Vagina (tissue), 2 donors: ENCODE results near the gene LY6G6D. TPM values are rescaled to one million over a fixed set of nuclear protein-coding genes. Genes with fewer than 3 reads are reported as not detected.

Experiments used
- DNase-seq, 2 donors: peaks; one replicate each; pipeline ENCODE4 v3.0.0-alpha.2; 2017; ENCODE audit errors: extremely low spot score in 2 of 2
- H3K27ac ChIP-seq: fragments of 200-600 bp; sonication (generic); one replicate; pipeline ENCODE4 v1.5.1; 2019
- H3K27me3 ChIP-seq: fragments of 200-600 bp; sonication (generic); one replicate; pipeline ENCODE4 v1.5.1; 2019
- H3K36me3 ChIP-seq, 2 donors: fragments of 200-600 bp; sonication (generic); one replicate each; pipeline ENCODE4 v1.5.1; 2017 to 2019
- H3K4me1 ChIP-seq: fragments of 200-600 bp; sonication (generic); one replicate; pipeline ENCODE4 v1.5.1; 2019
- H3K4me3 ChIP-seq, 2 donors: fragments of 200-600 bp; sonication (generic); 1 replicate in 1 of 2; 2 replicates in 1 of 2; pipeline ENCODE4 v1.5.1; 2016 to 2019
- H3K9me3 ChIP-seq: fragments of 200-600 bp; sonication (generic); one replicate; pipeline ENCODE4 v1.5.1; 2019
- CTCF ChIP-seq, 3 experiments: fragments of 450-650 bp in 2 of 3; fragments of 200-600 bp in 1 of 3; sonication (generic) in 1 of 3; IDR thresholded peaks; one replicate each; pipeline ENCODE4 v1.5.1; 2017 to 2019; ENCODE audit warnings: antibody characterized with exemption in 3 of 3, mild to moderate bottlenecking in 2 of 3, moderate library complexity in 2 of 3
- POLR2A ChIP-seq, 2 donors: fragments of 450-650 bp; IDR thresholded peaks; one replicate each; pipeline ENCODE4 v1.6.1; 2017; ENCODE audit warnings: antibody characterized with exemption in 2 of 2, mild to moderate bottlenecking in 2 of 2, moderate library complexity in 2 of 2
- POLR2AphosphoS5 ChIP-seq, 2 donors: sonication (generic); formaldehyde crosslinking; IDR thresholded peaks; one replicate each; pipeline ENCODE4 v1.9.0; 2017; ENCODE audit warnings: antibody characterized with exemption in 2 of 2, mild to moderate bottlenecking in 2 of 2, low read depth in 1 of 2; ENCODE audit not compliant: insufficient read depth in 1 of 2
- intact Hi-C: fragments of 100-400 bp; cut with DNase I; formaldehyde crosslinking; loops from one replicate; pipeline ENCODE4 v1.15.1; 2023
- total RNA-seq: library from RNA; depleted of rRNA; stranded (reverse); fragments of >200 nt; gene quantifications from one replicate; pipeline ENCODE4 v1.2.3, GENCODE V29; 2016

LY6G6D gene
- total RNA-seq, 1 donor from 2014 or later = not detected

GRCh38 chr6:31727717-31728671 is 12.8 kb downstream of the LY6G6D start:
- Histone ChIP-seq H3K27ac (peak overlapping the region; percentile 99), H3K4me1 (peaks cover 39% of the 10 kb centered on the region), H3K36me3 (peaks cover under 1 to 34% of the 10 kb centered on the region in 2 donors), H3K4me3 (peak overlapping the region; percentile 82 to 94), H3K27me3 (no peaks in the 10 kb centered on the region), H3K9me3 (no peaks in the 10 kb centered on the region)
- intact Hi-C loops = loop anchor here (5.0 kb wide), 1 partner anchor 104 kb away; no protein-coding TSS in a partner anchor
- TF ChIP-seq POLR2A (IDR thresholded peaks at IDR 0.05) (no peak), POLR2AphosphoS5 (IDR thresholded peaks at IDR 0.05; ENCODE audit: insufficient read depth in 1 of 2, low read depth in 1 of 2) (no peak), CTCF (IDR thresholded peaks at IDR 0.05) (no peak)
- DNase-seq = no peak

- DNase-seq = no peak
- peaks cover 3 to 44% of the 10 kb centered on the region in 2 donors for H3K36me3 ChIP-seq
- peaks cover 47% of the 10 kb centered on the region for H3K4me1 ChIP-seq
- no peaks in the 10 kb centered on the region for H3K9me3 ChIP-seq
- intact Hi-C loops = loop anchor here (5.0 kb wide), 1 partner anchor 103 kb away; no protein-coding TSS in a partner anchor
- peak within 1 kb of the TSS; percentile 82 to 94 for H3K4me3 ChIP-seq
- no peaks in the 10 kb centered on the region for H3K27me3 ChIP-seq
- TF ChIP-seq POLR2A (IDR thresholded peaks at IDR 0.05) = no peak
- no peak for TF ChIP-seq POLR2AphosphoS5 (IDR thresholded peaks at IDR 0.05; ENCODE audit: insufficient read depth in 1 of 2, low read depth in 1 of 2)
- TF ChIP-seq CTCF (IDR thresholded peaks at IDR 0.05) = no peak
- H3K27ac ChIP-seq = peak within 1 kb of the TSS; percentile 99
These were observed 13.8 kb downstream of the LY6G6D start, which contains the start of gene DDAH2 for GRCh38 chr6:31728767-31729514. Gene DDAH2 (minus strand): TSS chr6:31729299. CDS start chr6:31729161, 138 bp downstream.

GRCh38 chr6:31729515-31729978 is 14.4 kb downstream of the LY6G6D start:
- TF ChIP-seq POLR2A (IDR thresholded peaks at IDR 0.05) (peak in 1 of 2 donors; percentile 63), POLR2AphosphoS5 (IDR thresholded peaks at IDR 0.05; ENCODE audit: insufficient read depth in 1 of 2, low read depth in 1 of 2) (peak; percentile 72 to 90), CTCF (IDR thresholded peaks at IDR 0.05) (peak in 1 of 3 experiments; percentile 54)
- DNase-seq = peak in 1 of 2 donors; percentile 96
- H3K4me1 ChIP-seq = peaks cover 53% of the 10 kb centered on the region
- intact Hi-C loops = loop anchor here (5.0 kb wide), 1 partner anchor 103 kb away; no protein-coding TSS in a partner anchor
- peak overlapping the region; percentile 82 to 94 for H3K4me3 ChIP-seq
- no peaks in the 10 kb centered on the region for H3K9me3 ChIP-seq
- peaks cover 3 to 47% of the 10 kb centered on the region in 2 donors for H3K36me3 ChIP-seq
- peak overlapping the region; percentile 99 for H3K27ac ChIP-seq
- no peaks in the 10 kb centered on the region for H3K27me3 ChIP-seq

- H3K4me3 ChIP-seq = peak overlapping the region; percentile 82 to 94
- TF ChIP-seq POLR2A (IDR thresholded peaks at IDR 0.05) (peak in 1 of 2 donors; percentile 78), CTCF (IDR thresholded peaks at IDR 0.05) (no peak), POLR2AphosphoS5 (IDR thresholded peaks at IDR 0.05; ENCODE audit: insufficient read depth in 1 of 2, low read depth in 1 of 2) (peak; percentile 72 to 94)
- H3K36me3 ChIP-seq = peaks cover 3 to 47% of the 10 kb centered on the region in 2 donors
- DNase-seq = no peak
- peak overlapping the region; percentile 99 for H3K27ac ChIP-seq
- H3K9me3 ChIP-seq = no peaks in the 10 kb centered on the region
- H3K4me1 ChIP-seq = peaks cover 58% of the 10 kb centered on the region
- intact Hi-C loops = loop anchor here (5.0 to 10.0 kb wide), 3 partner anchors 45 to 102 kb away; partner anchors contain the start of genes LY6G5C and VARS1
- no peaks in the 10 kb centered on the region for H3K27me3 ChIP-seq
These were observed 15.0 kb downstream of the LY6G6D start for GRCh38 chr6:31729979-31730630.
